ENCODE measurements around the gene RXRA. TPM values are rescaled to one million over a fixed set of nuclear protein-coding genes. Genes with fewer than 3 reads are reported as not detected.
A peak's percentile ranks its signal among the peaks of the same experiment; 100 is the strongest.
"Not testable (repeated sequence)": the region's sequence is repeated elsewhere in the genome, so short reads cannot be mapped to it uniquely, and the experiment has no call there.

RXRA gene
- total RNA-seq, 1 experiment from 2014 or later, result 40.5 TPM

- DNase-seq, result no peak
- H3K4me3 ChIP-seq, result no peak overlapping the region
- no peaks in the 10 kb centered on the region for H3K9me3 ChIP-seq
- no peaks in the 10 kb centered on the region for H3K36me3 ChIP-seq
- no peaks in the 10 kb centered on the region for H3K27me3 ChIP-seq
These were observed 22.7 kb upstream of the RXRA start for GRCh38 chr9:134303601-134304000.

- no peak overlapping the region for H3K4me3 ChIP-seq
- no peaks in the 10 kb centered on the region for H3K27me3 ChIP-seq
- no peaks in the 10 kb centered on the region for H3K36me3 ChIP-seq
- DNase-seq, result no peak
- H3K9me3 ChIP-seq, result no peaks in the 10 kb centered on the region
These were observed 22.0 kb upstream of the RXRA start for GRCh38 chr9:134304261-134304660.

- DNase-seq, result no peak
- Histone ChIP-seq H3K27me3 (no peaks in the 10 kb centered on the region), H3K4me3 (no peak overlapping the region), H3K36me3 (no peaks in the 10 kb centered on the region), H3K9me3 (no peaks in the 10 kb centered on the region)
These were observed 21.6 kb upstream of the RXRA start for GRCh38 chr9:134304690-134305089.

- H3K4me3 ChIP-seq, result no peak overlapping the region
- no peaks in the 10 kb centered on the region for H3K27me3 ChIP-seq
- H3K9me3 ChIP-seq, result no peaks in the 10 kb centered on the region
- no peaks in the 10 kb centered on the region for H3K36me3 ChIP-seq
- DNase-seq, result no peak
These were observed 20.7 kb upstream of the RXRA start for GRCh38 chr9:134305533-134305932.

- H3K4me3 ChIP-seq, H3K9me3 ChIP-seq, H3K27me3 ChIP-seq, H3K36me3 ChIP-seq, DNase-seq: not testable (repeated sequence)
These were observed 20.2 kb upstream of the RXRA start for GRCh38 chr9:134306042-134306441.

GRCh38 chr9:134306636-134307600, 19.3 kb upstream of the RXRA start:
- DNase-seq, result no peak
- Histone ChIP-seq H3K4me3 (no peak overlapping the region), H3K9me3 (peaks cover 4% of the 10 kb centered on the region), H3K36me3 (no peaks in the 10 kb centered on the region), H3K27me3 (no peaks in the 10 kb centered on the region)

GRCh38 chr9:134307674-134308638, 18.3 kb upstream of the RXRA start:
- Histone ChIP-seq H3K36me3 (no peaks in the 10 kb centered on the region), H3K4me3 (no peak overlapping the region), H3K27me3 (no peaks in the 10 kb centered on the region), H3K9me3 (peaks cover 11% of the 10 kb centered on the region)
- no peak for DNase-seq

GRCh38 chr9:134308639-134309220, 17.5 kb upstream of the RXRA start:
- not testable (repeated sequence) for H3K36me3 ChIP-seq, H3K27me3 ChIP-seq, H3K4me3 ChIP-seq, DNase-seq
- peaks cover 11% of the 10 kb centered on the region for H3K9me3 ChIP-seq

GRCh38 chr9:134313470-134313869, 12.8 kb upstream of the RXRA start:
- H3K4me3 ChIP-seq, result no peak overlapping the region
- peaks cover 11% of the 10 kb centered on the region for H3K9me3 ChIP-seq
- no peak for DNase-seq
- no peaks in the 10 kb centered on the region for H3K36me3 ChIP-seq
- no peaks in the 10 kb centered on the region for H3K27me3 ChIP-seq

GRCh38 chr9:134314039-134314949, 12.0 kb upstream of the RXRA start:
- Histone ChIP-seq H3K9me3 (peaks cover 11% of the 10 kb centered on the region), H3K4me3 (no peak overlapping the region), H3K36me3 (no peaks in the 10 kb centered on the region), H3K27me3 (no peaks in the 10 kb centered on the region)
- DNase-seq, result no peak

GRCh38 chr9:134314950-134315715, 11.1 kb upstream of the RXRA start:
- Histone ChIP-seq H3K27me3 (no peaks in the 10 kb centered on the region), H3K36me3 (no peaks in the 10 kb centered on the region), H3K4me3 (no peak overlapping the region), H3K9me3 (peaks cover 11% of the 10 kb centered on the region)
- DNase-seq, result no peak

- no peaks in the 10 kb centered on the region for H3K27me3 ChIP-seq
- peaks cover 11% of the 10 kb centered on the region for H3K9me3 ChIP-seq
- DNase-seq, result peak; percentile 59
These were observed 10.4 kb upstream of the RXRA start for GRCh38 chr9:134315716-134316448.

GRCh38 chr9:134316449-134317160, 9.7 kb upstream of the RXRA start:
- Histone ChIP-seq H3K4me3 (no peak overlapping the region), H3K9me3 (peaks cover 10% of the 10 kb centered on the region), H3K36me3 (no peaks in the 10 kb centered on the region), H3K27me3 (no peaks in the 10 kb centered on the region)
- DNase-seq, result peak; percentile 79

More at GRCh38 chr9:134315716-134316448, 10.4 kb upstream of the RXRA start:
- Histone ChIP-seq H3K4me3 (no peak overlapping the region), H3K36me3 (no peaks in the 10 kb centered on the region)

- Histone ChIP-seq H3K4me3 (no peak overlapping the region), H3K9me3 (peaks cover 2% of the 10 kb centered on the region), H3K36me3 (no peaks in the 10 kb centered on the region), H3K27me3 (no peaks in the 10 kb centered on the region)
- peak; percentile 46 for DNase-seq
These were observed 8.9 kb upstream of the RXRA start for GRCh38 chr9:134317400-134317789.
